Activated naive CD4-positive, alpha-beta T cell treated with anti-CD3 and anti-CD28 coated beads, Interleukin-2, amount 10 ng/mL, durations not matched to agents 5 hours and 36 hours (primary cell): ENCODE data around the gene PDE1A. TPM values are rescaled to one million over a fixed set of nuclear protein-coding genes. Genes with fewer than 3 reads are reported as not detected.

Experiments used
- total RNA-seq, 2 experiments: library from RNA; stranded (reverse); gene quantifications; one replicate each; pipeline ENCODE4 v1.2.3, GENCODE V29; 2021

The PDE1A gene
- total RNA-seq = not detected

DNA sequence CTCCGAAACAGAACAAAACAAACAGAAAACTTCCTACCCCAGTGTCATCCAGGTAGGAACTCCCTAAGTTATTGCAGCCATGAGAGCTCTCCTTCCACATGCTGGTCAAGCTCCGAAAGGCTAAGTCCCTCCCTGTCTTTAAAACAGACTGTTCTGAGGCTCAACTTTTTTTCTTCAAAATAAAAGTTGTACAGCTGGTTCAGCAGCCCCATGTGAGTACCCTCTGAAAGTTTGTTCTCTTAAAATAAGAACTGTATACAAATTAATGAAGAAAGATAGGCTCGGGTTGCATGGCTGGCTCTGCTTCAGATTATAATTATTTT lies at the start of gene PDE1A:
TSS of gene PDE1A (minus strand) at position 119 of the 323 bp plus-strand sequence.

